Activated effector memory CD4-positive, alpha-beta T cell treated with Interleukin-2 at 50 U/mL for 16 hours (primary cell): ENCODE data around the gene IL37.

ENCODE experiments used
- DNase-seq: peaks from one replicate; pipeline ENCODE4 v3.0.0-alpha.2; 2020

The IL37 gene

GRCh38 chr2:112962308-112963175 lies 51.6 kb downstream of the IL37 start:
- no peak for DNase-seq

DNA sequence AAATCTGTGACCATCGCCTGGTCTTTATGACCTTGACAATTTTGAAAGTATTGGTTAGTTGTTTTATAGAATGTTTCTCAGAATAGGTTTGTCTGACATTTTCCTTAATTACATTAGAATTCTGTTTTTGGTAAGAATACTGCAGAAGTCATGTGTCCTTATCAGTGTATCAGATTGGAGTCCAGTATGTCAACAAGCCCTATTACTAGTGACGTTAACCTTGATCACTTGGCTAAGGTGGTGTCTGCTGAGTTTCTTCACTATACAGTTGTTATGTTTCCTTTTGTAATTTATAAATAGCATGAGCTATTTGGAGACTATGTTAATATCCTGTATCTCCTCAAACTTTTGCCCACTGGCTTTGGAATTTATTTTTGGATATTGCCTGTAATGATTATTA lies 56.1 kb downstream of the IL37 start:
- no peak for DNase-seq
